NOMO-1 (cell line): ENCODE measurements around the gene SLC29A4.
"Not testable (repeated sequence)": the region's sequence is repeated elsewhere in the genome, so short reads cannot be mapped to it uniquely, and the experiment has no call there.

Experiments
- DNase-seq, 2 experiments: peaks; one replicate each; lab custom pipeline; 2025; ENCODE audit not compliant: unreplicated experiment in 2 of 2; lab: John Stamatoyannopoulos, UW

SLC29A4 gene, protein sequence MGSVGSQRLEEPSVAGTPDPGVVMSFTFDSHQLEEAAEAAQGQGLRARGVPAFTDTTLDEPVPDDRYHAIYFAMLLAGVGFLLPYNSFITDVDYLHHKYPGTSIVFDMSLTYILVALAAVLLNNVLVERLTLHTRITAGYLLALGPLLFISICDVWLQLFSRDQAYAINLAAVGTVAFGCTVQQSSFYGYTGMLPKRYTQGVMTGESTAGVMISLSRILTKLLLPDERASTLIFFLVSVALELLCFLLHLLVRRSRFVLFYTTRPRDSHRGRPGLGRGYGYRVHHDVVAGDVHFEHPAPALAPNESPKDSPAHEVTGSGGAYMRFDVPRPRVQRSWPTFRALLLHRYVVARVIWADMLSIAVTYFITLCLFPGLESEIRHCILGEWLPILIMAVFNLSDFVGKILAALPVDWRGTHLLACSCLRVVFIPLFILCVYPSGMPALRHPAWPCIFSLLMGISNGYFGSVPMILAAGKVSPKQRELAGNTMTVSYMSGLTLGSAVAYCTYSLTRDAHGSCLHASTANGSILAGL

DNA sequence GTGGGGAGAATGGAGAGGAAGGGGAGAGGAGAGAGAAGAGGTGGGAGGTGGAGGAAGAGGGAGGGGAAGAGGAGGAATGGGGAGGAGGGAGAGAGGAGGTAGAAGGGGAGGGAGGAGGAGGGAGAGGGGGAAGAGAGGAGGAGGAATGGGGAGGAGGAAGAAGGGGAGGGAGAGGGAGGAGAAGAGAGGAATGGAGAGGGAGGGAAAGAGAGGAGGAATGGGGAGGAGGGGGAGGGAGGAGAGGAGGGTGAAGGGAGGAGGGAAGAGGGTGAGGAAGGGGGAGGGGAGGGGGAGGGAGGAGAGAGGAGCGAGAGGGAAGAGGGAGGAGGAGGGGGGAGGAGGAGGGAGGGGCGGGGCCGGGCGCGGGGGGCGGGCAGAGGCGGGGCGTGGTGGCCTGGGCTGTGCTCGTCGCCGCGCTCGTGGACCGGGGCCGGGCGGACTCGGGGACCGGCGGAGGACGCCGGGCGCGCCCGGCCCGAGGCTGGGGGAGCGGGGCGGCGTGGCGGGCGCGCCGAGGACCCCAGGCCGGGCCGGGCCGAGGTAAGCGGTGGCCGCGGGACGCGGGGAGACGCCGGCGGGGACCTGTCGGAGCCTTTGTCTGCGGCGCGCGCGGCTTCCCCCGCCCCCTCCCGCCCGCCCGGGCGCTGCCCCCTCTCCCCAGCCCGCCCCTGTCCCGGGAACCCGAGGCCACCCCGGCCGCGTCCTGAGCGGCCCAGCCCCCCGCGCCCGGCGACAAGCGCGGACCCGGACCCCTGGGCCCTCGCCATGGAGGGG is at the start of gene SLC29A4:
SLC29A4 (plus strand) TSS at position 401 of the 774 bp plus-strand sequence. CDS start 4,874 bp downstream, outside the sequence.
- DNase-seq, result peak; percentile 11 to 52

DNA sequence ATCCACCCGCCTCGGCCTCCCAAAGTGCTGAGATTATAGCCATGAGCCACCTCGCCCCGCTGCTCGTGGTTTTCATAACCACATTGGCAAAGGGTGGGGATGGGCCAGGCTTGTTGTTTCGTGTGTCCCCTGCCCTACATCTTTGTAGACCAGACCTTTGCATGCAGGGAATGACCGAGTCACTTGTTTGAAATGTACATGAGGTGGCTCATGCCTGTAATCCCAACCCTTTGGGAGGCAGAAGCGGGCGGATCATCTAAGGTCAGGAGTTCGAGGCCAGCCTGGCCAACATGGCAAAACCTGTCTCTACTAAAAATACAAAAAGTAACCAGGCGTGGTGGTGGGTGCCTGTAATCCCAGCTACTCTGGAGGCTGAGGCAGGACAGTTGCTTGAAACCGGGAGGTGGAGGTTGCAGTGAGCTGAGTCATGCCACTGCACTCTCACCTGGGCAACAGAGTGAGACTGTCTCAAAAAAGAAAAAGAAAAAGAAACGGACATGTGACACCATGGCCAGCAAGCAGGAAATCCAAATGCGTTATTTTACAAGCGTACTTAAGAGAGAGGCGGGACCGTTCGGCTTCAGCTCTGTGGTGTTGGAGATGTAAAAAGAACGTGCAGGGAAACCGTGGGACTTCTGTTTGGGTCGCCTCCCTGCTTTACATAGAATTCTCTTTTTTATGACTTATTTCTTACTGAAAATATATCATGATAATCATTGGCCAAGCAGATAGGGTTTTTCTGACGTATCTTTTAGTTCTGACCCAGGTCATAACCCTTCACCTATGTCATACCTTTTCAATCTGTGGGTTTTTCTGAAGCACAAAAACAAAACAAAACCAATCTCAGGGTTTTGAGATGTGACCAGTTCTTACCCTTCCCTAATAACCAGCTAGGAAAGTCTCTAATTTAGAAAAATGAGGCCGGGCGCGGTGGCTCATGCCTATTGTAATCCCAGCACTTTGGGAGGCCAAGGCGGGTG is 47.6 kb upstream of the SLC29A4 start:
- no peak for DNase-seq

DNA sequence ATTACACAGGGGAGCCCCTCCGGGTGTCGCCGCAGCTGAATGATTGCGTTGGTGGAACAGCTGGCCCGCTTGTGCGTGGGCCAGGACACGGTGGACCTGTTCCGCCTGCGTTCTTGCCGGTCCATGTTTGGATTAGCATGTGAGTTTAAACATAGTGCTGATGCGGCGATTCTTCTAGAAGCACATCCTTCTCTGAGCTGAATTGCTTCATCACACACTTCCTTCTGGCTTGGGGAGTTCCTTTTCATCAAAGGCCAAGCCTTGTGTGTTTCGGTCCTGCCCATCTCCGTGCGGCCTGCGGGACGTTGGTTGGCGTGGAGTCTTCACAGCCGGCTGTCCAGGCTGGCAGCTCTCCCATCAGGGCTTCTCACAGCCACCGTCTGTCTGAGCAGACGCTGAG is 45.5 kb upstream of the SLC29A4 start:
- peak; percentile 70 to 84 for DNase-seq

DNA sequence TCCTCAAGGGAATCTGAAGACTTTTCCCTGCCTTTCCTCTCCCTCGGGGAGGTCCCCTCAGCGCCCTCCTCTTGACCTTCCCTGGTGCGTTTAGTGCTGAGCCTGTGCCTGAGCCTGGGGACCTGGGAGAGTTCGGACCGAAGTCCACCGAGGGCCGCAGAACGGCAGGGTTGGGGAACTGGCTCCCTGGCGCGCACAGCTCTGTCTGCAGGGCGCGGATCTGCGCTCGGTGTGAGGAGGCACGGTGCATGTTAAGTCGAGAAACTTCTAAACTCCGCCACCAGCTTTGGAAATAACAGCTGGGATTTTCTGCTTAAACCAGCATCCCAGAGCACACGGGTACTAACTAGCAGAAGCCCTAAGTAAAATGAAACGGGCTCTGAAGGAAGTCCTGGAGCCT is 44.2 kb upstream of the SLC29A4 start:
- no peak for DNase-seq

DNA sequence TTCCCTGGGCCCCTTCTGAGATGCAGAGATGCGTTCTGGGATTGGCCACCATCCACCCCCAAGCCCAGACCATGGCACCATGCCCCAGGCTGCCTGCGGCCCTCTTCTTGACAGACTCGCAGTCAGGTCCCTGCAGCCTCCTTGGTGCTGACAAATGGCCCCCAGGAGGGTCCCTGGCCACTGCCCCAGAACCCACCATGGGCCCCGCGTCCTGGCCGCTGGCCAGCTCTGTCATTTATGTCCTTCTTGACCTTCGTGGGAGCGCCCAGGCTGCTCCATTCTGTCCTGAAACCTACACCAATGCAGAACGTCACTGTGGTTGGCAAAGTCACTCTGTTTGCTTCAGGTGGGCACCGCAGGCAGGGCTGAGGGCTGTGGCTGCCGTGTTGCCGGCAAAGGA is 39.5 kb upstream of the SLC29A4 start:
- DNase-seq, result no peak

DNA sequence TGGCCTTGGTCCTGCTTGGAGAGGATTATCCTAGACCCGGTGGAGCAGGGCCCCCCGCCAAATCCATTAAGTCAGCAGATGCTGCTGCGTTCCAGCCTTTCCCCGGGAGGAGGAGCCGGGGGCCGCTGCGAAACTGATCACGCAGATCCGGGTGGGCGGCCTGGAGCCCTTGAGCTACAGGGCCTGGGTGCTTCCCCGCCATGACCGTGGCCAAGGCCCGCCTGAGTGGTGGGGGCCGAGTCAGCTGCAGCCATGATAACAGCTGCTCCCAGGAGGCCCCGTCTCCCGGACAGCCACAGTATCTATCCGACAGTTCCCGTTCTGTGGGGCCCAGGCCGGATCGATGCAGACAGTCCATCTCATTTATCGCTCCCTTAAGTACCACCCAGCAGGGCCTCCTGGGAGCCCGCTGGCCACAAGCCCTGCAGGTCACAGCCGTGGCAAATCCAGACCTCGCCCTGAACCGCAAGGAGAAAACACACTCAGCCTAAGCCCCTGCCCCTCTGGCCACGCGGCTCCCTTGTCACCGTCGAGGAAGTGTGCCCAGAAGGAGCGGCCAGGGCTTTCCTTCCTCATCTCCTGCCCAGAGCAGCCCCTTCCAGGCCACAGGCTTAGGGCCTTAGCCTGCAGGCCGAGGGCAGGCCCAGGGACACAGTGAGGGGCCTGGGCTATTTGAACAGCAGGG is 34.4 kb upstream of the SLC29A4 start:
- no peak for DNase-seq

DNA sequence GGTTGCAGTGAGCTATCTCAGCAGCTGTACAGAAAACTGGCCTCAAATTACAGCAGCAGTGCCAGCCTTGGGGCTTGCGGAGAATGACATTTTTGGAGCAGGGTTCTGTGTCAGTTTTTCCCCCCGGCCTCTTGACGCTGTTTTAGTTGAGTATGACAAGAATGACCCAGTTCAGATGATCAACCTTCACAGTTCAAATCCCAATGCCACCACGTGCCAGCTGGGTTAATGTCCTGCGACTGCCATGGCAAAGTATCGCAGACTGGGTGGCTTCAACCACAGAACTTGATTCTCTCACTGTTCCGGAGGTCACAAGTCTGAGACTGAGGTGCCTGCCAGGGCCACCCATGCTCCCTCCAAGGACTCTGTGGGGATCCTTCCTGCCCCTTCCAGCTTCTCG is 32.0 kb upstream of the SLC29A4 start:
- not testable (repeated sequence) for DNase-seq

DNA sequence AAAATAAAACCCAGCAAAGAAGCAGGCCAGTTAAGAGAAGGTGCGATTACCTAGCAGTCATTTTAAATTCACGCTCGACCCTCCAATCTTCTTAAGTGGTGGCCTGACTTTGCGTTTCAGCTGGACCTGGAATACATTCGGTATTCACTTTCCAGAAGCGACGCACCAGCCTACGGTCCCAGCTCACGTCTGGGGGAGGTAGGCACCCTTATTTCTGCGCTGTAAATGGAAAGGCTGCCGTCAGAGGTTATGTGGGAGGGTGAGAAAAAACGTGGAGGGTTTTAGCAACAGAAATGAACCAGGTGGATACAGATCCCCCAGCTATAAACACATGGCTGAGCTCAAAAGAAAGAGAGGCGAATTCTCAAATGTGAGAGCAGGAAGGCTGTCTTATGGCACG is 29.2 kb upstream of the SLC29A4 start:
- not testable (repeated sequence) for DNase-seq

DNA sequence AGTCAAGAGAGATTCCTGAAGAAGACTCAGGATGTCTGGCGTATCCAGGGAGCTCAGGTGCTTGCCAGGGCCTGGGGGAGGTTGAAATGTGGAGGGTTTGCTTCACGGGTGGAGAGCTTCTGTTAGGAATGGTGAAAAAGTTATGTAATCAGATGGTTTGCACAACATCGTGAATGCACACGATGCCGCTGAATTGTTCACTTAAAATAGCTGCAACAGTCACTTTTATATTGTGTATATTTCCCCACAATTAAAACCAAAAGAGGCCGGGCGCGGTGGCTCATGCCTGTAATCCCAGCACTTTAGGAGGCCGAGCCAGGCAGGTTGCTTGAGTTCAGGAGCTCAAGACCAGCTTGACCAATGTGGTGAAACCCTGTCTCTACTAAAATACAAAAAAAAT is 28.4 kb upstream of the SLC29A4 start:
- peak; percentile 57 to 62 for DNase-seq

DNA sequence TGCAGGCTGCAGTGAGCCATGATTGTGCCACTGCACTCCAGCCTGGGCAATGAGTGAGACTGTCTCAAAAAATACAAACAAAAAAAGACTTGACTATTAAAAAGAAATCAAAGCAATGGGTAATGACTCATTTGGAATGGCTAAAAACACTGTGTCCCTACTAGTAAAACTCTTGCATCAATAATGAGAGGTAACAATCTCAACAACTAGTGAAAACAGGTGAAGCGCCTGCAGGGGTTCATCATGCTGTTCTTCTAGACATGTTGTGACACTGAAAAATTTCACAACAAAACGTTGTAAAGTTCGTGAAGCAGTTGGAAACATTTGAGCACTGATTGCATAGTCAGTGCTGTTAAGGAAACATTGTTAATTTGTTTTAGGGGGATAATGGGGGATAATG is 26.9 kb upstream of the SLC29A4 start:
- DNase-seq, result peak; percentile 20 to 48

DNA sequence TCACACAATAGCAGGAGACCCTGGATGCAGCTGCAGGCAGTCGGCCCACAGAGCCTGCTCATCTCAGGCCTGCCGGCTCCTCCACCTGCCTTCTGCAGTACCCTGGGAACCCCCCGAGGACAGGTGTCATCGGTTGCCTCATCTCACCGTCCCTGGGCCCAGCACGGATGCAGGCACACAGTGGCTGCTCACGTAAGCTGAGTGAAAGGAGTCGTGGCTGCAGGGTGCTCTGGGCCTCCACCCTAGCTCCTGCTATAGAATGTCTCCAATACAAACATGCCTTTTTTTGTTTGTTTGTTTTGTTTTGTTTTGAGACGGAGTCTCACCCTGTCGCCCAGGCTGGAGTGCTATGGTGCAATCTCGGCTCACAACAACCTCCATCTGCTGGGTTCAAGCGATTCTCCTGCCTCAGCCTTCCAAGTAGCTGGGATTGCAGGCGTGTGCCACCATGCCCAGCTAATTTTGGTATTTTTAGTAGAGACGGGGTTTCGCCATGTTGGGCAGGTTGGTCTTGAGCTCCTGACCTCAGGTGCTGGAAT is 22.1 kb upstream of the SLC29A4 start:
- DNase-seq, result not testable (repeated sequence)

DNA sequence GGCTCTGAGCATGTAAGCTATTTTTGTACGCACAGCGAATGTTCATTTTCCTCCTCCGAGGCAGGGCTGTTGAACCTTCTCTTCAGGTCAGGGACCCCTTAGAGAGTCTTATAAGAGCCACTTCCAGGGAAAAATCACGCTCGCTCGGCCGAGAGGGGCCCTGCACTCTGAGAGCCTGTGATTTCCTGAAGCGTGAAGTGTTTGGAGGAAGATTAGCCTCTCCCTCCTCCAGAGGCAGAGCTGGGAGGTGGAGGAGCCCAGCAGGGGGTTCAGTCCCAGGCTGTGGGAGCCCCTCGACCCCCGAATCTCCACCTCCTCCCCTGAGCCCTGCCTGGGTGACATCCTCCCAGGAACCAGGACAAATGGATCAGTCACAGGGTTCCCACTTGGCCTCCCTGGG is 19.7 kb upstream of the SLC29A4 start:
- DNase-seq, result not testable (repeated sequence)

DNA sequence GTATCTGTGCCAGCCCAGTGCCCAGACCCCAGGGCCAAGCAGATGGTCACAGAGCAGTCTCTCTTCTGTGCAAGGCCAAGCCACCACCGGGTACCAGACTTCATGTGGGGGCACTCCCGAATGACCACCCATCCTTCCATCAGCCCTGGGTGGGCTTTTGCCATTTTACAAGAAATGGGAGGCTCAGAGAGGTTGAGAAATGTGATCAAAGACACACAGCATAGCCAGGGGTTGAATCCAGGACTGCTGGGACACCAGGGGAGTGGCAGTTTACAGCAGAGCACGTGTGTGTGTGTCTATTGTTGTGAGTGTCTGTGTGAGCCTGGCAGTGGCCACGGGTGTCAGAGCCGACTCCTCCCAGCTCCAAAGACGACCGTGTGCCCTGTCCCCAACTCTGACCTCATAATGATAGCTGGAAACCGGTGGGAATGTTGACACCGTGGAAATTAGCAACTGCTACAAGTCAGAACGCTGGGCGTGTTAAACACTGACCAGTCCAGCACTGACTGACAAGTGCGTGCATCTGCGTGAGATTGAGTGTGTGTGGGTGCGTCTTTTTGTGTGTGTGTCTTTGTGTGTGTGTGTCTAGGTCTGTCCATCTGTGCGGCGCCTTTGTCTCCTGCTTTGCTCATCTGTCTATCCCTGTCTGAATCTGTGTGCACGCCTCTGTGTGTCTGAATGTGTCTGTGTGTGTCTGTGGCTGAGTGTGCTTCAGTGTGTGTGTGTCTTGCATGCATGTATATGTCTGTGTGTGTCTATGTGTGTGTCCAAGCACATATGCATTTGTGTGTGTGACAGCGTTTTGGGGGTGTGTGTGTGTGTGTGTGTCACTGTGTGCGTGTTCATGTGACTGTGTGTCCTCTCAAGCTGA is 17.2 kb upstream of the SLC29A4 start:
- DNase-seq, result no peak

DNA sequence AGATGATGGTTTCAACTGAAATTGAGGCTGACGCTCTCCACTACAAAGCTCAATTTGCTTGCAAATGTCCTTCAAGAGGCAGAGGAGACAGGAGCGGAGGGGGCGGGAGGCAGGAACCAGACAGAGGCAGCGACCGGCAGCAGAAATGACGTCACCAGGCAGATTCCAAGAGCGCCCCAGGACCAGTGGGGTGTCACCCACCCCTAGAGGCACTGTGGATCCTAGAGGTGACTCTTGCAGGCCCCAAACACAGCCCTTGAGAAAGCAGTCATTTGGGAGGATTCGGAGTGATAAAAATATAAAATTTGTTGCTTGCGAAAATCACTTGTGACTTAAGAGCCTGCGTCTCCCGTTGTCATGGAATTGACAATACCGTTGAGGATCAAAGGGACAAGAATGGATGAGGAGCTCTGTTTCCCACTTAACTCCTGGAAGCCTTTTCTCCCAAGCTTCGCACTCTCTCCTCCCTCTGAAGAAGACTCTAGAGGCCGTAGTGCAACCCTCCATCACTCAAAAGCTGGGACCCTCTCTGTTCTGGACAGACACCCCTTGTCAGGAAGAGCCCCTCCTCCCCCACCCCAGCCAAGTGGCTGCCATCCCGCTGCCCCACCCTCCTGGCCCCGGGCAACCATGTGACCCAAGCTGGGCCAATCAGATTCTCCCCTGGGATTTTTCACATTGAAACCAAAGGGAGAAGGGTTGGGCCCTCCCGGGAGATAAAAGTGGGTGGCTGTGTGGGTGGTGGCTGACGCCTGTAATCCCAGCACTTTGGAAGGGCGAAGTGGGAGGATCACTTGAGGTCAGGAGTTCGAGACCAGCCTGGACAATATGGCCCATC is 16.3 kb upstream of the SLC29A4 start:
- no peak for DNase-seq

DNA sequence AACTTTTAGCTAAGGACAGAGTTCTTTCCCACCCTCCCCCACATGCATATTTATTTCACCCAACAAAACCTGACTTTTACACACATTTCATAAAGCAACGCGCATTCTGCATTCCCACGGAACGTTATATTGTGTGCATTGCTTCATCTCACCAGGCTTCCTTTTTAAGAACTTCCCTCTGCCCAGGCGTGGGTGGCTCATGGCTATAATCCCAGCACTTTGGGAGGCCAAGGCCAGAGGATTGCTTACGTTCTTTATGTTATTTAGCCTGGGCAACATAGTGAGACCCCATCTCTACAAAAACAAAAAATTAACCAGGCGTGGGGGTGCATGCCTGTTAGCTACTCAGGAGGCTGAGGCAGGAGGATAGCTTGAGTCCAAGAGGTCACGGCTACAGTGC is 14.9 kb upstream of the SLC29A4 start:
- DNase-seq, result peak; percentile 10 to 15

DNA sequence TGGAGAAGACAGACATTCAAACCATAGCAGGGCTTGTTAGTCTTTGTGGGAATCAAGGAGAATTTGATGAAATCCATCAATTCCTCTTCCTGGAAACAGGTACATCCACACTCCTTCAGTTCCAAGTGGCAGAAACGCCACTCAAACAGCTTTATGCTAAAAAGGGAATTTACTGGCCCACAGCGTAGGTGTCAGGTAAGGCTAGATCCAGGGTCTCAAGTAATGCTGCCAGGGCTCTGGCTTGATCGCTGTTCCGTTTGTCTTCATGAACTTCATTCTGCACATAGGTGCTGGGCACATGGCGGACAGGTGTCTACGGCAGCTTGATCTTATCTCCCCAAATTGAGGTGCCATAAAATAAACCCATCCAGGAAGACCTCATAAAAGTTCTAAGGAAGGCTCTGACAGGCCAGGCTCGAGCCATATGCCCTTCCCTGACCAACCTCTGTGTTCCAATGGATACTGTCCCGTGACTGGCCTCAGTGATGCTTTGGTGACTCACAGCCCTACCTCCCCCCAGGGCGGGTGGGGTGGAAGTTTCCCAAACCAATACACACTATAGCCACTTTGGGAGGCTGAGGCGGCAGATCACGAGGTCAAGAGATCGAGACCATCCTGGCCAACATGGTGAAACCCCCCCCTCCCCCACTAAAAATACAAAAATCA is 12.6 kb upstream of the SLC29A4 start:
- DNase-seq, result not testable (repeated sequence)

DNA sequence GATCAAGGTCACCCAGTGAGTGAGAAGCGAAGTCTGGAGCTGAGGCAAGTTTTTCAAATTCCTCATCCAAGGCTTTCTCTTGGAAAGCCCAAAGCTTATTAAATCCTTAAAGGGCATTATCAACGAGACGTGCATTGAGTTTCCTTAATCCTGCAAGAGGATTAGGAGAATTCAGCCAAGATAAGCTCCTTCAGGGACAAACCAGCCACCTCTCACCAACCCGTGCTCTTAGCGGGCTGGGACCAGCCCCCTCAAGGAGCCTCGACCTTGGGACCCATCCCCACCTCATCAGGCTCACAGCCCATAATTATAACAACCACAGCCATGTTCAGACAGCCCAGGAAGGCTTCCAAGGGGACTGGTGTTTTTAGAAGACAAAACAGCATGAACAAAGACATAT is 12.0 kb upstream of the SLC29A4 start:
- no peak for DNase-seq
